Vagina (tissue), 2 donors: ENCODE measurements around the gene SRRM1. TPM values are rescaled to one million over a fixed set of nuclear protein-coding genes. Genes with fewer than 3 reads are reported as not detected.
A peak's percentile ranks its signal among the peaks of the same experiment; 100 is the strongest.

Experiments used
- DNase-seq, 2 donors: peaks; one replicate each; pipeline ENCODE4 v3.0.0-alpha.2; 2017; ENCODE audit errors: extremely low spot score in 2 of 2
- H3K27ac ChIP-seq: fragments of 200-600 bp; sonication (generic); one replicate; pipeline ENCODE4 v1.5.1; 2019
- H3K27me3 ChIP-seq: fragments of 200-600 bp; sonication (generic); one replicate; pipeline ENCODE4 v1.5.1; 2019
- H3K36me3 ChIP-seq, 2 donors: fragments of 200-600 bp; sonication (generic); one replicate each; pipeline ENCODE4 v1.5.1; 2017 to 2019
- H3K4me1 ChIP-seq: fragments of 200-600 bp; sonication (generic); one replicate; pipeline ENCODE4 v1.5.1; 2019
- H3K4me3 ChIP-seq, 2 donors: fragments of 200-600 bp; sonication (generic); 1 replicate in 1 of 2; 2 replicates in 1 of 2; pipeline ENCODE4 v1.5.1; 2016 to 2019
- H3K9me3 ChIP-seq: fragments of 200-600 bp; sonication (generic); one replicate; pipeline ENCODE4 v1.5.1; 2019
- CTCF ChIP-seq, 3 experiments: fragments of 450-650 bp in 2 of 3; fragments of 200-600 bp in 1 of 3; sonication (generic) in 1 of 3; IDR thresholded peaks; one replicate each; pipeline ENCODE4 v1.5.1; 2017 to 2019; ENCODE audit warnings: antibody characterized with exemption in 3 of 3, mild to moderate bottlenecking in 2 of 3, moderate library complexity in 2 of 3
- POLR2A ChIP-seq, 2 donors: fragments of 450-650 bp; IDR thresholded peaks; one replicate each; pipeline ENCODE4 v1.6.1; 2017; ENCODE audit warnings: antibody characterized with exemption in 2 of 2, mild to moderate bottlenecking in 2 of 2, moderate library complexity in 2 of 2
- POLR2AphosphoS5 ChIP-seq, 2 donors: sonication (generic); formaldehyde crosslinking; IDR thresholded peaks; one replicate each; pipeline ENCODE4 v1.9.0; 2017; ENCODE audit warnings: antibody characterized with exemption in 2 of 2, mild to moderate bottlenecking in 2 of 2, low read depth in 1 of 2; ENCODE audit not compliant: insufficient read depth in 1 of 2
- intact Hi-C: fragments of 100-400 bp; cut with DNase I; formaldehyde crosslinking; loops from one replicate; pipeline ENCODE4 v1.15.1; 2023
- total RNA-seq: library from RNA; depleted of rRNA; stranded (reverse); fragments of >200 nt; gene quantifications from one replicate; pipeline ENCODE4 v1.2.3, GENCODE V29; 2016

SRRM1 gene
- 93.1 TPM for total RNA-seq

- DNase-seq: peak; percentile 100
- Histone ChIP-seq H3K4me3 (peak within 1 kb of the TSS; percentile 98), H3K36me3 (peaks cover 5 to 20% of the 10 kb centered on the region in 2 donors), H3K27me3 (no peaks in the 10 kb centered on the region), H3K27ac (peak within 1 kb of the TSS; percentile 100), H3K9me3 (no peaks in the 10 kb centered on the region), H3K4me1 (peaks cover 43% of the 10 kb centered on the region)
- TF ChIP-seq POLR2AphosphoS5 (IDR thresholded peaks at IDR 0.05; ENCODE audit: insufficient read depth in 1 of 2, low read depth in 1 of 2) (peak; percentile 97 to 100), CTCF (IDR thresholded peaks at IDR 0.05) (peak in 1 of 3 experiments; percentile 6), POLR2A (IDR thresholded peaks at IDR 0.05) (peak; percentile 42 to 98)
- intact Hi-C loops: no loop called here
These were observed at the start of gene SRRM1 for GRCh38 chr1:24642481-24643362. SRRM1 (plus strand) TSS chr1:24643302; CDS start chr1:24643327, 25 bp downstream.

GRCh38 chr1:24594328-24594598, 48.8 kb upstream of the SRRM1 start:
- Histone ChIP-seq H3K27me3 (no peaks in the 10 kb centered on the region), H3K4me1 (no peaks in the 10 kb centered on the region), H3K27ac (no peak overlapping the region), H3K9me3 (no peaks in the 10 kb centered on the region), H3K4me3 (no peak overlapping the region), H3K36me3 (no peaks in the 10 kb centered on the region)
- TF ChIP-seq CTCF (IDR thresholded peaks at IDR 0.05) (no peak), POLR2AphosphoS5 (IDR thresholded peaks at IDR 0.05; ENCODE audit: insufficient read depth in 1 of 2, low read depth in 1 of 2) (peak in 1 of 2 donors; percentile 28), POLR2A (IDR thresholded peaks at IDR 0.05) (no peak)
- intact Hi-C loops: no loop called here
- no peak for DNase-seq

GRCh38 chr1:24596401-24596880, 46.7 kb upstream of the SRRM1 start:
- no peak overlapping the region for H3K4me3 ChIP-seq
- no peak overlapping the region for H3K27ac ChIP-seq
- H3K36me3 ChIP-seq: no peaks in the 10 kb centered on the region
- TF ChIP-seq POLR2AphosphoS5 (IDR thresholded peaks at IDR 0.05; ENCODE audit: insufficient read depth in 1 of 2, low read depth in 1 of 2) (no peak), CTCF (IDR thresholded peaks at IDR 0.05) (no peak), POLR2A (IDR thresholded peaks at IDR 0.05) (no peak)
- DNase-seq: no peak
- no peaks in the 10 kb centered on the region for H3K27me3 ChIP-seq
- no peaks in the 10 kb centered on the region for H3K9me3 ChIP-seq
- no peaks in the 10 kb centered on the region for H3K4me1 ChIP-seq
- intact Hi-C loops: no loop called here

GRCh38 chr1:24599265-24599664, 43.8 kb upstream of the SRRM1 start:
- H3K4me3 ChIP-seq: no peak overlapping the region
- no peaks in the 10 kb centered on the region for H3K36me3 ChIP-seq
- H3K27me3 ChIP-seq: no peaks in the 10 kb centered on the region
- no peak overlapping the region for H3K27ac ChIP-seq
- no peaks in the 10 kb centered on the region for H3K4me1 ChIP-seq
- no peak for TF ChIP-seq CTCF (IDR thresholded peaks at IDR 0.05)
- no peak for TF ChIP-seq POLR2A (IDR thresholded peaks at IDR 0.05)
- TF ChIP-seq POLR2AphosphoS5 (IDR thresholded peaks at IDR 0.05; ENCODE audit: insufficient read depth in 1 of 2, low read depth in 1 of 2): no peak
- H3K9me3 ChIP-seq: no peaks in the 10 kb centered on the region
- intact Hi-C loops: no loop called here
- no peak for DNase-seq

GRCh38 chr1:24600551-24600950, 42.6 kb upstream of the SRRM1 start:
- intact Hi-C loops: no loop called here
- no peak for DNase-seq
- Histone ChIP-seq H3K4me1 (no peaks in the 10 kb centered on the region), H3K36me3 (no peaks in the 10 kb centered on the region), H3K4me3 (no peak overlapping the region), H3K9me3 (no peaks in the 10 kb centered on the region), H3K27ac (no peak overlapping the region), H3K27me3 (no peaks in the 10 kb centered on the region)
- TF ChIP-seq CTCF (IDR thresholded peaks at IDR 0.05): no peak
- no peak for TF ChIP-seq POLR2A (IDR thresholded peaks at IDR 0.05)
- no peak for TF ChIP-seq POLR2AphosphoS5 (IDR thresholded peaks at IDR 0.05; ENCODE audit: insufficient read depth in 1 of 2, low read depth in 1 of 2)
